HG03103 (cell line): ENCODE results near the gene PSG4.
"Not testable (repeated sequence)": the region's sequence is repeated elsewhere in the genome, so short reads cannot be mapped to it uniquely, and the experiment has no call there.

ENCODE experiments used
- ATAC-seq: cut with Tn5 transposase; IDR thresholded peaks from one replicate; pipeline ENCODE4 v1.9.1; 2021; ENCODE audit warnings: low read depth; ENCODE audit not compliant: unreplicated experiment

PSG4 gene

GRCh38 chr19:43201337-43201801, 4.1 kb downstream of the PSG4 start:
- not testable (repeated sequence) for ATAC-seq

GRCh38 chr19:43198686-43199419, 6.6 kb downstream of the PSG4 start:
- not testable (repeated sequence) for ATAC-seq

GRCh38 chr19:43197666-43198397, 7.6 kb downstream of the PSG4 start:
- not testable (repeated sequence) for ATAC-seq

- ATAC-seq: not testable (repeated sequence)
Measured at GRCh38 chr19:43194397-43194796, 11.0 kb downstream of the PSG4 start.

GRCh38 chr19:43192381-43193155, 12.9 kb downstream of the PSG4 start:
- not testable (repeated sequence) for ATAC-seq

- ATAC-seq: not testable (repeated sequence)
Measured at GRCh38 chr19:43188092-43188491, 17.3 kb downstream of the PSG4 start.

- ATAC-seq: not testable (repeated sequence)
Measured at GRCh38 chr19:43186311-43186935, 19.0 kb downstream of the PSG4 start, which contains the start of gene PSG5. TSS of gene PSG5 (minus strand) at chr19:43186536. CDS start at chr19:43186405, 131 bp downstream.

- not testable (repeated sequence) for ATAC-seq
Measured at GRCh38 chr19:43181869-43182771, 23.3 kb downstream of the PSG4 start.

GRCh38 chr19:43179569-43180147, 25.8 kb downstream of the PSG4 start:
- ATAC-seq: not testable (repeated sequence)

GRCh38 chr19:43178577-43178976, 26.9 kb downstream of the PSG4 start:
- not testable (repeated sequence) for ATAC-seq

GRCh38 chr19:43165906-43166305, 39.5 kb downstream of the PSG4 start:
- ATAC-seq: not testable (repeated sequence)

GRCh38 chr19:43163135-43163534, 42.3 kb downstream of the PSG4 start:
- not testable (repeated sequence) for ATAC-seq

GRCh38 chr19:43162261-43162660, 43.2 kb downstream of the PSG4 start:
- ATAC-seq: not testable (repeated sequence)

GRCh38 chr19:43152214-43152613, 53.2 kb downstream of the PSG4 start:
- ATAC-seq: no peak

GRCh38 chr19:43149788-43150187, 55.6 kb downstream of the PSG4 start:
- not testable (repeated sequence) for ATAC-seq

GRCh38 chr19:43148233-43148632, 57.2 kb downstream of the PSG4 start:
- no peak for ATAC-seq
